ENCODE data around the gene FA2H. TPM values are rescaled to one million over a fixed set of nuclear protein-coding genes. Genes with fewer than 3 reads are reported as not detected.

Gene FA2H
- total and polyA plus RNA-seq, 2 of the 13 experiments (the other 11 are each of a cell fraction or from before 2014, with no cell fraction given): 0.20 TPM; not detected in 1

DNA sequence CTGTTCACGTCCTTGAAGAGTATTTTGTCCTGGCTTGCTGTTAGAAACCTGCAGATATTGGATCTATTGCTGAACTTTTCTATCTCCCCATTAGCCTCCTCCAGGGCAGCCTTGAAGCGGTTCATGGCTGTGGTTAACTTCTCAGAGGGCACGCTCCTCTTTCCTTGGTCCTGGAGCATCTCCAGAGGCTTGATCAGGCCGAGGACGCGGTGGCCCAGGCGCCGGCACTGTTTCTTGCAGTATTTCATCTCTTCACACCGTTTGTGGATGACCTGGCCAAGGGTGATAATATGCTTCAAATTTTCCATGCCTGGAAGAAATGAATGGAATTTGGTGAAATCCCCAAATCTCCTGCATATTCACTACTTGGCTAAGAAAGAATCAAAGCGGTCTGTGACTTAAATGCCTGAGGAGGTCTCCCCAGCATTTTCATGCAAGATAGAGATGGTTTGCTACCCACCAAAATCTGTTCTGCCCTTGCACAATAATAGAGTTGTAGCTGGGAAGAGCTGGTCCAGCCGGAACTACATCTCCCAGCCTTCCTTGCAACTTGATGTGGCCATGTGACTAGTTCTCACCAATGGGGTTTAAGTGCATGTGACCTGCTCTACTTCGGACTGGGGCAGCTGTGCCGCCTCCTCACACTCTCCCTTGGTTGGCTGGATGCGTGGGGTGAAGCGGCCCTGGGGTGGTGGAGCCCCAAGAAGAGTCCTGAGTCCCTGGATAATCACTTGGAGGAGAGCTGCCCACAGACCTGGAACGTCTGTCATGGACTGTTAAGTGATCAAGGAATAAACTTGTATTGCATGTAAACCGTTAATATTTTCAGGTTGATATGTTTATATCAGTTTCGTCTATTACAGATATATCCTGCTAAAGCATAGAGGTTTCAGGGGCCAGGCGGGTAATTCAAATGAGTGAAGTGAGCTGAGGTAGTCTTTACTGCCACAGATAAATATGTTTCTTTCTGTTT lies 78.9 kb downstream of the FA2H start (continued):
- TF ChIP-seq, protein P1, sequence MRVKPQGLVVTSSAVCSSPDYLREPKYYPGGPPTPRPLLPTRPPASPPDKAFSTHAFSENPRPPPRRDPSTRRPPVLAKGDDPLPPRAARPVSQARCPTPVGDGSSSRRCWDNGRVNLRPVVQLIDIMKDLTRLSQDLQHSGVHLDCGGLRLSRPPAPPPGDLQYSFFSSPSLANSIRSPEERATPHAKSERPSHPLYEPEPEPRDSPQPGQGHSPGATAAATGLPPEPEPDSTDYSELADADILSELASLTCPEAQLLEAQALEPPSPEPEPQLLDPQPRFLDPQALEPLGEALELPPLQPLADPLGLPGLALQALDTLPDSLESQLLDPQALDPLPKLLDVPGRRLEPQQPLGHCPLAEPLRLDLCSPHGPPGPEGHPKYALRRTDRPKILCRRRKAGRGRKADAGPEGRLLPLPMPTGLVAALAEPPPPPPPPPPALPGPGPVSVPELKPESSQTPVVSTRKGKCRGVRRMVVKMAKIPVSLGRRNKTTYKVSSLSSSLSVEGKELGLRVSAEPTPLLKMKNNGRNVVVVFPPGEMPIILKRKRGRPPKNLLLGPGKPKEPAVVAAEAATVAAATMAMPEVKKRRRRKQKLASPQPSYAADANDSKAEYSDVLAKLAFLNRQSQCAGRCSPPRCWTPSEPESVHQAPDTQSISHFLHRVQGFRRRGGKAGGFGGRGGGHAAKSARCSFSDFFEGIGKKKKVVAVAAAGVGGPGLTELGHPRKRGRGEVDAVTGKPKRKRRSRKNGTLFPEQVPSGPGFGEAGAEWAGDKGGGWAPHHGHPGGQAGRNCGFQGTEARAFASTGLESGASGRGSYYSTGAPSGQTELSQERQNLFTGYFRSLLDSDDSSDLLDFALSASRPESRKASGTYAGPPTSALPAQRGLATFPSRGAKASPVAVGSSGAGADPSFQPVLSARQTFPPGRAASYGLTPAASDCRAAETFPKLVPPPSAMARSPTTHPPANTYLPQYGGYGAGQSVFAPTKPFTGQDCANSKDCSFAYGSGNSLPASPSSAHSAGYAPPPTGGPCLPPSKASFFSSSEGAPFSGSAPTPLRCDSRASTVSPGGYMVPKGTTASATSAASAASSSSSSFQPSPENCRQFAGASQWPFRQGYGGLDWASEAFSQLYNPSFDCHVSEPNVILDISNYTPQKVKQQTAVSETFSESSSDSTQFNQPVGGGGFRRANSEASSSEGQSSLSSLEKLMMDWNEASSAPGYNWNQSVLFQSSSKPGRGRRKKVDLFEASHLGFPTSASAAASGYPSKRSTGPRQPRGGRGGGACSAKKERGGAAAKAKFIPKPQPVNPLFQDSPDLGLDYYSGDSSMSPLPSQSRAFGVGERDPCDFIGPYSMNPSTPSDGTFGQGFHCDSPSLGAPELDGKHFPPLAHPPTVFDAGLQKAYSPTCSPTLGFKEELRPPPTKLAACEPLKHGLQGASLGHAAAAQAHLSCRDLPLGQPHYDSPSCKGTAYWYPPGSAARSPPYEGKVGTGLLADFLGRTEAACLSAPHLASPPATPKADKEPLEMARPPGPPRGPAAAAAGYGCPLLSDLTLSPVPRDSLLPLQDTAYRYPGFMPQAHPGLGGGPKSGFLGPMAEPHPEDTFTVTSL (CRISPR knock-in tag; IDR thresholded peaks at IDR 0.05; ENCODE audit: borderline replicate concordance): no peak
- TF ChIP-seq, protein P2, sequence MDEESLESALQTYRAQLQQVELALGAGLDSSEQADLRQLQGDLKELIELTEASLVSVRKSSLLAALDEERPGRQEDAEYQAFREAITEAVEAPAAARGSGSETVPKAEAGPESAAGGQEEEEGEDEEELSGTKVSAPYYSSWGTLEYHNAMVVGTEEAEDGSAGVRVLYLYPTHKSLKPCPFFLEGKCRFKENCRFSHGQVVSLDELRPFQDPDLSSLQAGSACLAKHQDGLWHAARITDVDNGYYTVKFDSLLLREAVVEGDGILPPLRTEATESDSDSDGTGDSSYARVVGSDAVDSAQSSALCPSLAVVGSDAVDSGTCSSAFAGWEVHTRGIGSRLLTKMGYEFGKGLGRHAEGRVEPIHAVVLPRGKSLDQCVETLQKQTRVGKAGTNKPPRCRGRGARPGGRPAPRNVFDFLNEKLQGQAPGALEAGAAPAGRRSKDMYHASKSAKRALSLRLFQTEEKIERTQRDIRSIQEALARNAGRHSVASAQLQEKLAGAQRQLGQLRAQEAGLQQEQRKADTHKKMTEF (CRISPR knock-in tag; IDR thresholded peaks at IDR 0.05): peak; percentile 73
- TF ChIP-seq, protein P3, sequence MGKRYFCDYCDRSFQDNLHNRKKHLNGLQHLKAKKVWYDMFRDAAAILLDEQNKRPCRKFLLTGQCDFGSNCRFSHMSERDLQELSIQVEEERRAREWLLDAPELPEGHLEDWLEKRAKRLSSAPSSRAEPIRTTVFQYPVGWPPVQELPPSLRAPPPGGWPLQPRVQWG (CRISPR knock-in tag; IDR thresholded peaks at IDR 0.05; ENCODE audit: borderline replicate concordance, low read depth): no peak
- TF ChIP-seq EEA1 (CRISPR knock-in tag; IDR thresholded peaks at IDR 0.05; ENCODE audit: borderline replicate concordance) (no peak), ZNF788 (CRISPR knock-in tag; IDR thresholded peaks at IDR 0.05; ENCODE audit: borderline replicate concordance) (peak; percentile 82), RFX5 (IDR thresholded peaks at IDR 0.05; ENCODE audit: low read depth, low read length) (no peak)
- TF ChIP-seq, protein P4, sequence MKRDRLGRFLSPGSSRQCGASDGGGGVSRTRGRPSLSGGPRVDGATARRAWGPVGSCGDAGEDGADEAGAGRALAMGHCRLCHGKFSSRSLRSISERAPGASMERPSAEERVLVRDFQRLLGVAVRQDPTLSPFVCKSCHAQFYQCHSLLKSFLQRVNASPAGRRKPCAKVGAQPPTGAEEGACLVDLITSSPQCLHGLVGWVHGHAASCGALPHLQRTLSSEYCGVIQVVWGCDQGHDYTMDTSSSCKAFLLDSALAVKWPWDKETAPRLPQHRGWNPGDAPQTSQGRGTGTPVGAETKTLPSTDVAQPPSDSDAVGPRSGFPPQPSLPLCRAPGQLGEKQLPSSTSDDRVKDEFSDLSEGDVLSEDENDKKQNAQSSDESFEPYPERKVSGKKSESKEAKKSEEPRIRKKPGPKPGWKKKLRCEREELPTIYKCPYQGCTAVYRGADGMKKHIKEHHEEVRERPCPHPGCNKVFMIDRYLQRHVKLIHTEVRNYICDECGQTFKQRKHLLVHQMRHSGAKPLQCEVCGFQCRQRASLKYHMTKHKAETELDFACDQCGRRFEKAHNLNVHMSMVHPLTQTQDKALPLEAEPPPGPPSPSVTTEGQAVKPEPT (CRISPR knock-in tag; IDR thresholded peaks at IDR 0.05; ENCODE audit: low read depth): no peak; the same call in 1 of the 2 replicates
- TF ChIP-seq, protein P5, sequence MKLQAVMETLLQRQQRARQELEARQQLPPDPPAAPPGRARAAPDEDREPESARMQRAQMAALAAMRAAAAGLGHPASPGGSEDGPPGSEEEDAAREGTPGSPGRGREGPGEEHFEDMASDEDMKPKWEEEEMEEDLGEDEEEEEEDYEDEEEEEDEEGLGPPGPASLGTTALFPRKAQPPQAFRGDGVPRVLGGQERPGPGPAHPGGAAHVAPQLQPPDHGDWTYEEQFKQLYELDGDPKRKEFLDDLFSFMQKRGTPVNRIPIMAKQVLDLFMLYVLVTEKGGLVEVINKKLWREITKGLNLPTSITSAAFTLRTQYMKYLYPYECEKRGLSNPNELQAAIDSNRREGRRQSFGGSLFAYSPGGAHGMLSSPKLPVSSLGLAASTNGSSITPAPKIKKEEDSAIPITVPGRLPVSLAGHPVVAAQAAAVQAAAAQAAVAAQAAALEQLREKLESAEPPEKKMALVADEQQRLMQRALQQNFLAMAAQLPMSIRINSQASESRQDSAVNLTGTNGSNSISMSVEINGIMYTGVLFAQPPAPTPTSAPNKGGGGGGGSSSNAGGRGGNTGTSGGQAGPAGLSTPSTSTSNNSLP (IDR thresholded peaks at IDR 0.05; ENCODE audit: low read depth, low read length): no peak
- TF ChIP-seq, protein P6, sequence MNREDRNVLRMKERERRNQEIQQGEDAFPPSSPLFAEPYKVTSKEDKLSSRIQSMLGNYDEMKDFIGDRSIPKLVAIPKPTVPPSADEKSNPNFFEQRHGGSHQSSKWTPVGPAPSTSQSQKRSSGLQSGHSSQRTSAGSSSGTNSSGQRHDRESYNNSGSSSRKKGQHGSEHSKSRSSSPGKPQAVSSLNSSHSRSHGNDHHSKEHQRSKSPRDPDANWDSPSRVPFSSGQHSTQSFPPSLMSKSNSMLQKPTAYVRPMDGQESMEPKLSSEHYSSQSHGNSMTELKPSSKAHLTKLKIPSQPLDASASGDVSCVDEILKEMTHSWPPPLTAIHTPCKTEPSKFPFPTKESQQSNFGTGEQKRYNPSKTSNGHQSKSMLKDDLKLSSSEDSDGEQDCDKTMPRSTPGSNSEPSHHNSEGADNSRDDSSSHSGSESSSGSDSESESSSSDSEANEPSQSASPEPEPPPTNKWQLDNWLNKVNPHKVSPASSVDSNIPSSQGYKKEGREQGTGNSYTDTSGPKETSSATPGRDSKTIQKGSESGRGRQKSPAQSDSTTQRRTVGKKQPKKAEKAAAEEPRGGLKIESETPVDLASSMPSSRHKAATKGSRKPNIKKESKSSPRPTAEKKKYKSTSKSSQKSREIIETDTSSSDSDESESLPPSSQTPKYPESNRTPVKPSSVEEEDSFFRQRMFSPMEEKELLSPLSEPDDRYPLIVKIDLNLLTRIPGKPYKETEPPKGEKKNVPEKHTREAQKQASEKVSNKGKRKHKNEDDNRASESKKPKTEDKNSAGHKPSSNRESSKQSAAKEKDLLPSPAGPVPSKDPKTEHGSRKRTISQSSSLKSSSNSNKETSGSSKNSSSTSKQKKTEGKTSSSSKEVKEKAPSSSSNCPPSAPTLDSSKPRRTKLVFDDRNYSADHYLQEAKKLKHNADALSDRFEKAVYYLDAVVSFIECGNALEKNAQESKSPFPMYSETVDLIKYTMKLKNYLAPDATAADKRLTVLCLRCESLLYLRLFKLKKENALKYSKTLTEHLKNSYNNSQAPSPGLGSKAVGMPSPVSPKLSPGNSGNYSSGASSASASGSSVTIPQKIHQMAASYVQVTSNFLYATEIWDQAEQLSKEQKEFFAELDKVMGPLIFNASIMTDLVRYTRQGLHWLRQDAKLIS (CRISPR knock-in tag; IDR thresholded peaks at IDR 0.05): no peak
